H1 (cell line): ENCODE data around the gene CTNND2. TPM values are rescaled to one million over a fixed set of nuclear protein-coding genes. Genes with fewer than 3 reads are reported as not detected.

Source experiments
- BRCA1 ChIP-seq: IDR thresholded peaks from 2 replicates; pipeline ENCODE4 v1.6.1; 2012; ENCODE audit warnings: low read depth, low read length, improper control_type of control experiment
- polyA plus RNA-seq, 7 experiments: library from polyadenylated mRNA; depleted of rRNA in 3 of 7; stranded (reverse) in 5 of 7; unstranded in 2 of 7; fragments of >200 nt in 5 of 7; fragments of 200-250 nt in 2 of 7; gene quantifications; 1 replicate in 5 of 7; 2 replicates in 1 of 7; 4 replicates in 1 of 7; pipeline versions ENCODE4 v1.2.1 to v1.2.3, GENCODE V29; 2011 to 2013; ENCODE audit warnings: missing spikeins in 2 of 7, mixed read lengths in 2 of 7
- total RNA-seq: library from RNA; stranded (reverse); fragmentation: NEBNext Ultra II Directional; extraction: Animal tissue kit (Norgen Biotek cat#: 25700); gene quantifications from 2 replicates; pipeline ENCODE4 v1.2.1, GENCODE V29; 2021

The CTNND2 gene
- total and polyA plus RNA-seq, 2 of the 8 experiments (the other 6 are each of a cell fraction or from before 2014, with no cell fraction given), result 7.4 to 14.2 TPM

DNA sequence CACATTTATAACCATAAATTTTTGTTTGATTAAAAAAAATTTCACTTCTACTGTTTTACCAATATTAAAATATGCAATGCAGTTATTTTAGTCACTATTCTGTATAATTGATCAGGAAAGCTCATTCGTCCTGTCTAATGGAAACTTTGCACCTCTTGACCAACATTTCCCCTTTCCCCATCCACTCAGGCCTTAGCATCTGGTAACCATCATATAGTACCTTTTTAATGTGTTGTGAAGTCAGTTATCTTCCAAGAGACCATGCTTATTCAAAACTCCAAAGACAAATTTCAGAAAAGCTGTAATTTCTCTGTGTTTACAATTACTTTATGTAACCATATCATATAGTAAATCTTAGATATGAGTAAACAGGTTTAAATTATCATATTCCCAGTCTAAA is 145.9 kb downstream of the CTNND2 start (continued):
- TF ChIP-seq BRCA1, result no peak
